Uterus (tissue), 4 donors: ENCODE measurements around the gene CHTOP. TPM values are rescaled to one million over a fixed set of nuclear protein-coding genes. Genes with fewer than 3 reads are reported as not detected.

Source experiments
- DNase-seq, 2 donors: peaks; one replicate each; pipeline ENCODE4 v3.0.0-alpha.2; 2019 to 2020
- H3K27ac ChIP-seq, 2 donors: fragments of 200-600 bp; sonication (generic); 1 replicate in 1 of 2; 2 replicates in 1 of 2; pipeline ENCODE4 v1.5.1; 2016 to 2018
- H3K27me3 ChIP-seq, 2 donors: fragments of 200-600 bp; sonication (generic); one replicate each; pipeline ENCODE4 v1.5.1; 2018 to 2019; ENCODE audit warnings: control low read depth in 1 of 2
- H3K36me3 ChIP-seq, 2 donors: fragments of 200-600 bp; sonication (generic); one replicate each; pipeline ENCODE4 v1.5.1; 2019; ENCODE audit warnings: control low read depth in 1 of 2
- H3K4me1 ChIP-seq, 2 donors: fragments of 200-600 bp; sonication (generic); one replicate each; pipeline ENCODE4 v1.5.1; 2018 to 2019; ENCODE audit warnings: control low read depth in 1 of 2
- H3K4me3 ChIP-seq, 2 donors: fragments of 200-600 bp; sonication (generic); 1 replicate in 1 of 2; 2 replicates in 1 of 2; pipeline ENCODE4 v1.5.1; 2018 to 2019; ENCODE audit warnings: mild to moderate bottlenecking in 1 of 2
- H3K9me3 ChIP-seq, 2 donors: fragments of 200-600 bp; sonication (generic); one replicate each; pipeline ENCODE4 v1.5.1; 2019; ENCODE audit warnings: control low read depth in 1 of 2
- CTCF ChIP-seq, 4 experiments: fragments of 200-600 bp in 2 of 4; fragments of 450-650 bp in 2 of 4; sonication (generic) in 2 of 4; IDR thresholded peaks; one replicate each; pipeline ENCODE4 v1.5.1; 2016 to 2019; ENCODE audit warnings: antibody characterized with exemption in 4 of 4, mild to moderate bottlenecking in 2 of 4, moderate library complexity in 1 of 4
- POLR2A ChIP-seq, 2 donors: fragments of 450-650 bp; IDR thresholded peaks; one replicate each; pipeline ENCODE4 v1.6.1; 2016; ENCODE audit warnings: antibody characterized with exemption in 2 of 2, mild to moderate bottlenecking in 1 of 2, moderate library complexity in 1 of 2
- intact Hi-C: fragments of 100-400 bp; cut with DNase I; formaldehyde crosslinking; loops from one replicate; pipeline ENCODE4 v1.15.1; 2023; ENCODE audit warnings: low total_unique reads
- total RNA-seq, 4 donors: library from RNA; depleted of rRNA in 3 of 4; stranded (reverse); fragments of >200 nt in 3 of 4; gene quantifications; one replicate each; pipeline versions ENCODE4 v1.1.0 to v1.2.4, GENCODE V29; 2014 to 2023
- donor health status: DM: yes; HTN: yes; CAD: no.

The CHTOP gene
- total RNA-seq, 4 donors from 2014 or later, result 43.8 to 91.0 (median 70.8) TPM

GRCh38 chr1:153588482-153588881 is 45.4 kb upstream of the CHTOP start:
- DNase-seq, result no peak
- H3K36me3 ChIP-seq, result no peaks in the 10 kb centered on the region
- intact Hi-C loops, result no loop called here
- H3K4me3 ChIP-seq, result no peak overlapping the region
- no peaks in the 10 kb centered on the region for H3K4me1 ChIP-seq
- no peaks in the 10 kb centered on the region for H3K27me3 ChIP-seq
- H3K9me3 ChIP-seq, result no peaks in the 10 kb centered on the region
- TF ChIP-seq CTCF (IDR thresholded peaks at IDR 0.05) (no peak), POLR2A (IDR thresholded peaks at IDR 0.05) (no peak)
- no peak overlapping the region for H3K27ac ChIP-seq

GRCh38 chr1:153592748-153593147 is 41.1 kb upstream of the CHTOP start:
- Histone ChIP-seq H3K36me3 (no peaks in the 10 kb centered on the region), H3K4me3 (no peak overlapping the region), H3K4me1 (no peaks in the 10 kb centered on the region), H3K9me3 (no peaks in the 10 kb centered on the region), H3K27ac (peak overlapping the region in 1 of 2 donors; percentile 31), H3K27me3 (no peaks in the 10 kb centered on the region)
- no peak for TF ChIP-seq POLR2A (IDR thresholded peaks at IDR 0.05)
- no peak for TF ChIP-seq CTCF (IDR thresholded peaks at IDR 0.05)
- DNase-seq, result no peak
- intact Hi-C loops, result no loop called here

- H3K27ac ChIP-seq, result no peak overlapping the region
- intact Hi-C loops, result no loop called here
- no peaks in the 10 kb centered on the region for H3K36me3 ChIP-seq
- no peak overlapping the region for H3K4me3 ChIP-seq
- H3K9me3 ChIP-seq, result no peaks in the 10 kb centered on the region
- TF ChIP-seq CTCF (IDR thresholded peaks at IDR 0.05), result no peak
- TF ChIP-seq POLR2A (IDR thresholded peaks at IDR 0.05), result no peak
- no peaks in the 10 kb centered on the region for H3K4me1 ChIP-seq
- no peaks in the 10 kb centered on the region for H3K27me3 ChIP-seq
- DNase-seq, result no peak
Measured at GRCh38 chr1:153597206-153597605, 36.7 kb upstream of the CHTOP start.

GRCh38 chr1:153598309-153599172 is 35.3 kb upstream of the CHTOP start:
- no peaks in the 10 kb centered on the region for H3K4me1 ChIP-seq
- intact Hi-C loops, result no loop called here
- no peaks in the 10 kb centered on the region for H3K9me3 ChIP-seq
- no peak for TF ChIP-seq CTCF (IDR thresholded peaks at IDR 0.05)
- TF ChIP-seq POLR2A (IDR thresholded peaks at IDR 0.05), result no peak
- no peak overlapping the region for H3K27ac ChIP-seq
- DNase-seq, result no peak
- no peaks in the 10 kb centered on the region for H3K27me3 ChIP-seq
- H3K36me3 ChIP-seq, result no peaks in the 10 kb centered on the region
- H3K4me3 ChIP-seq, result no peak overlapping the region

GRCh38 chr1:153599847-153600246 is 34.0 kb upstream of the CHTOP start:
- H3K27ac ChIP-seq, result no peak overlapping the region
- H3K36me3 ChIP-seq, result no peaks in the 10 kb centered on the region
- H3K4me1 ChIP-seq, result no peaks in the 10 kb centered on the region
- intact Hi-C loops, result no loop called here
- TF ChIP-seq POLR2A (IDR thresholded peaks at IDR 0.05), result no peak
- TF ChIP-seq CTCF (IDR thresholded peaks at IDR 0.05), result no peak
- no peak overlapping the region for H3K4me3 ChIP-seq
- H3K27me3 ChIP-seq, result no peaks in the 10 kb centered on the region
- no peaks in the 10 kb centered on the region for H3K9me3 ChIP-seq
- DNase-seq, result no peak
